ENCODE results near the gene XPO5. TPM values are rescaled to one million over a fixed set of nuclear protein-coding genes. Genes with fewer than 3 reads are reported as not detected.
"Not testable (repeated sequence)": the region's sequence is repeated elsewhere in the genome, so short reads cannot be mapped to it uniquely, and the experiment has no call there.

XPO5 gene
- total RNA-seq, 1 experiment from 2014 or later: 97.8 TPM

GRCh38 chr6:43499028-43499815, 76.6 kb downstream of the XPO5 start:
- POLR2A ChIA-PET: no interaction called here
- Mint-ChIP-seq H3K9me3 (no peaks in the 10 kb centered on the region), H3K36me3 (peaks cover 41% of the 10 kb centered on the region), H3K27me3 (ENCODE audit: low read depth) (no peaks in the 10 kb centered on the region), H3K27ac (no peak overlapping the region), H3K4me1 (peaks cover 14% of the 10 kb centered on the region), H3K4me3 (no peak overlapping the region)
- CTCF ChIA-PET: interaction anchor here (0.8 to 1.0 kb wide), 2 partner anchors 43 to 45 kb away, joined by 3 read pairs; no protein-coding TSS in a partner anchor
- no peak for DNase-seq (ENCODE audit: low spot score)
- no peak for ATAC-seq
- TF ChIP-seq ZNF263 (CRISPR knock-in tag; IDR thresholded peaks at IDR 0.05; ENCODE audit: low read depth) (no peak), NR2C2 (CRISPR knock-in tag; IDR thresholded peaks at IDR 0.05) (no peak), CREM (CRISPR knock-in tag; IDR thresholded peaks at IDR 0.05) (no peak), ZNF121 (CRISPR knock-in tag; IDR thresholded peaks at IDR 0.05) (no peak), IRF2 (CRISPR knock-in tag; IDR thresholded peaks at IDR 0.05; ENCODE audit: borderline replicate concordance, low read depth) (no peak), HMGXB4 (CRISPR knock-in tag; IDR thresholded peaks at IDR 0.05) (no peak)

- H3K27me3 Mint-ChIP-seq (ENCODE audit: low read depth); H3K27ac Mint-ChIP-seq; POLR2A ChIA-PET; H3K4me3 Mint-ChIP-seq; DNase-seq (ENCODE audit: low spot score); H3K9me3 Mint-ChIP-seq; ATAC-seq: not testable (repeated sequence)
- peaks cover 35% of the 10 kb centered on the region for H3K36me3 Mint-ChIP-seq
- CTCF ChIA-PET: interaction anchor here (1.0 to 1.1 kb wide), 3 partner anchors 9 to 44 kb away, joined by 3 to 6 read pairs (median 4); partner anchors contain the start of gene LRRC73
- H3K4me1 Mint-ChIP-seq: peaks cover 17% of the 10 kb centered on the region
These were observed 77.5 kb downstream of the XPO5 start for GRCh38 chr6:43498291-43498690.

- POLR2A ChIA-PET: no interaction called here
- peaks cover 23% of the 10 kb centered on the region for H3K4me1 Mint-ChIP-seq
- no peaks in the 10 kb centered on the region for H3K27me3 Mint-ChIP-seq (ENCODE audit: low read depth)
- CTCF ChIA-PET: interaction anchor here (1.1 to 7.2 kb wide), 3 partner anchors 9 to 12 kb away, joined by 4 to 75 read pairs (median 6); partner anchors contain the start of gene LRRC73
- no peak overlapping the region for H3K4me3 Mint-ChIP-seq
- peaks cover 31% of the 10 kb centered on the region for H3K36me3 Mint-ChIP-seq
- DNase-seq (ENCODE audit: low spot score) (no peak), ATAC-seq (no peak)
- no peak overlapping the region for H3K27ac Mint-ChIP-seq
- H3K9me3 Mint-ChIP-seq: no peaks in the 10 kb centered on the region
- TF ChIP-seq GABPB1 (CRISPR knock-in tag; IDR thresholded peaks at IDR 0.05) (no peak), USF2 (CRISPR knock-in tag; IDR thresholded peaks at IDR 0.05) (no peak), ZNF423 (CRISPR knock-in tag; IDR thresholded peaks at IDR 0.05) (no peak), ATF2 (CRISPR knock-in tag; IDR thresholded peaks at IDR 0.05; ENCODE audit: borderline replicate concordance, low read depth) (no peak), E2F5 (CRISPR knock-in tag; IDR thresholded peaks at IDR 0.05) (no peak), EMX1 (CRISPR knock-in tag; IDR thresholded peaks at IDR 0.05) (no peak), RELA (CRISPR knock-in tag; IDR thresholded peaks at IDR 0.05; ENCODE audit: borderline replicate concordance) (no peak), NR3C1 (CRISPR knock-in tag; conservative IDR thresholded peaks at IDR 0.05; ENCODE audit: low read depth) (no peak), ZNF671 (CRISPR knock-in tag; IDR thresholded peaks at IDR 0.05) (no peak), ZSCAN18 (CRISPR knock-in tag; IDR thresholded peaks at IDR 0.05) (no peak), CREM (CRISPR knock-in tag; IDR thresholded peaks at IDR 0.05) (no peak), ZNF281 (CRISPR knock-in tag; IDR thresholded peaks at IDR 0.05) (no peak), TP53 (CRISPR knock-in tag; IDR thresholded peaks at IDR 0.05) (no peak), NFATC4 (CRISPR knock-in tag; IDR thresholded peaks at IDR 0.05) (no peak), OVOL2 (CRISPR knock-in tag; IDR thresholded peaks at IDR 0.05; ENCODE audit: borderline replicate concordance) (no peak)
These were observed 78.1 kb downstream of the XPO5 start for GRCh38 chr6:43497689-43498088.

Measured in WTC11 (cell line).